ENCODE measurements around the gene RGS9. TPM values are rescaled to one million over a fixed set of nuclear protein-coding genes. Genes with fewer than 3 reads are reported as not detected.

Gene RGS9
- total and polyA plus RNA-seq, 2 experiments from 2014 or later = 3.1 to 3.3 TPM

DNA sequence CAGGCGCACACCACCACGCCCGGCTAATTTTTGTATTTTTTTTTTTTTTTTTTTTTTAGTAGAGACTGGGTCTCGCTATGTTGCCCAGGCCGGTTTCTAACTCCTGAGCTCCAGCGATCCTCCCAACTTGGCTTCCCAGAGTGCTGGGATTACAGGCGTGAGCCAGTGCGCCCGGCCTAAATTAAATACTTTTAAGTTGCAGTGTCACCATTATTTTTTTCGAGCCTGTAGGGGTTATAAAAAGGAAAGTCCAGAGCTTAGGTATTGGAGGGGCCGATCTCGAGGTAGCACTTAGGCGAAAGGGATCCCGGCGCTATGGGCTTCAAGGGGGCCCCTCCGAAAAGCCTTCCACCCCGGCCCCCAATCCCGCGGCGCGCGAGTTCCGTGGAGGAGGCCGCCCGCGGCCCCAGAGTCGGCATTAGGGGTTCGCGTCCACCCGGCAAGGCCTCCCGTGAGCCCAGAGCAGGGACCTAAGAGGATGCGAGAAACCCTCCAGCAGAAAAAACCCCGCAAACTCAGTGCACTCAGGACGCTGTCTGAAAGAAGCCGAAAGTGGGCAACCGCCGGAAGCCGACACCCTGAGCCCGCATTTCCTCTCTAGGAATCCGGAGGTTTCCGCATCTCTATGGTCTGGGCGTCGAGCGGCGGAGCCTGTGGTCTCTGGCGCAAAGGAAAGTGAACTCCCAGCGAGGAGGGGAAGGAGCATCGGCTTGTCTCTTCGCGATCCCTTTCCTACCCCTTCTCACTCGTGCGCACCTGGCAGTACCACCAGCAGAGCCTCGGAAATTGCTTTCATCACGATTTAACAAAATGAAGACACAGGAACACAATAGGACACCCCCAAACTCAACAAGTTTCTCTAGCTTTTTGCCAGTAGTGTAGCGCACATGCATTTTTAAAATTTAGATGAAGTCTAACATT, 14.1 kb upstream of the RGS9 start:
- Histone ChIP-seq H3K4me3 (peak overlapping the region; percentile 71), H3K4me1 (ENCODE audit: insufficient read depth) (peaks cover 9% of the 10 kb centered on the region), H3K27ac (peak overlapping the region; percentile 93), H4K20me1 (ENCODE audit: insufficient read depth, poor library complexity, severe bottlenecking) (no peaks in the 10 kb centered on the region), H3K4me2 (peak overlapping the region; percentile 77), H3K79me2 (no peaks in the 10 kb centered on the region), H3K9me3 (ENCODE audit: low read depth) (no peaks in the 10 kb centered on the region), H3K9me2 (replicated peaks; ENCODE audit: insufficient read depth) (no peaks in the 10 kb centered on the region), H3K27me3 (no peaks in the 10 kb centered on the region), H2AFZ (peak overlapping the region; percentile 97), H3K36me3 (replicated peaks; ENCODE audit: insufficient read depth, low read depth) (no peaks in the 10 kb centered on the region)
- peak; percentile 91 for DNase-seq (ENCODE audit: low spot score)
- 12% methylated on average over 55 of the region's 55 CpGs for WGBS (ENCODE audit: low lambda C conversion rate, missing lambda C conversion rate)
- TF ChIP-seq EZH2 (IDR thresholded peaks at IDR 0.05; ENCODE audit: borderline replicate concordance) (no peak), EZH2phosphoT487 (IDR thresholded peaks at IDR 0.05; ENCODE audit: low read depth, severe bottlenecking, unreplicated experiment) (no peak)
- TF ChIP-seq, protein P1, sequence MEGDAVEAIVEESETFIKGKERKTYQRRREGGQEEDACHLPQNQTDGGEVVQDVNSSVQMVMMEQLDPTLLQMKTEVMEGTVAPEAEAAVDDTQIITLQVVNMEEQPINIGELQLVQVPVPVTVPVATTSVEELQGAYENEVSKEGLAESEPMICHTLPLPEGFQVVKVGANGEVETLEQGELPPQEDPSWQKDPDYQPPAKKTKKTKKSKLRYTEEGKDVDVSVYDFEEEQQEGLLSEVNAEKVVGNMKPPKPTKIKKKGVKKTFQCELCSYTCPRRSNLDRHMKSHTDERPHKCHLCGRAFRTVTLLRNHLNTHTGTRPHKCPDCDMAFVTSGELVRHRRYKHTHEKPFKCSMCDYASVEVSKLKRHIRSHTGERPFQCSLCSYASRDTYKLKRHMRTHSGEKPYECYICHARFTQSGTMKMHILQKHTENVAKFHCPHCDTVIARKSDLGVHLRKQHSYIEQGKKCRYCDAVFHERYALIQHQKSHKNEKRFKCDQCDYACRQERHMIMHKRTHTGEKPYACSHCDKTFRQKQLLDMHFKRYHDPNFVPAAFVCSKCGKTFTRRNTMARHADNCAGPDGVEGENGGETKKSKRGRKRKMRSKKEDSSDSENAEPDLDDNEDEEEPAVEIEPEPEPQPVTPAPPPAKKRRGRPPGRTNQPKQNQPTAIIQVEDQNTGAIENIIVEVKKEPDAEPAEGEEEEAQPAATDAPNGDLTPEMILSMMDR (IDR thresholded peaks at IDR 0.05; ENCODE audit: poor library complexity) = no peak

DNA sequence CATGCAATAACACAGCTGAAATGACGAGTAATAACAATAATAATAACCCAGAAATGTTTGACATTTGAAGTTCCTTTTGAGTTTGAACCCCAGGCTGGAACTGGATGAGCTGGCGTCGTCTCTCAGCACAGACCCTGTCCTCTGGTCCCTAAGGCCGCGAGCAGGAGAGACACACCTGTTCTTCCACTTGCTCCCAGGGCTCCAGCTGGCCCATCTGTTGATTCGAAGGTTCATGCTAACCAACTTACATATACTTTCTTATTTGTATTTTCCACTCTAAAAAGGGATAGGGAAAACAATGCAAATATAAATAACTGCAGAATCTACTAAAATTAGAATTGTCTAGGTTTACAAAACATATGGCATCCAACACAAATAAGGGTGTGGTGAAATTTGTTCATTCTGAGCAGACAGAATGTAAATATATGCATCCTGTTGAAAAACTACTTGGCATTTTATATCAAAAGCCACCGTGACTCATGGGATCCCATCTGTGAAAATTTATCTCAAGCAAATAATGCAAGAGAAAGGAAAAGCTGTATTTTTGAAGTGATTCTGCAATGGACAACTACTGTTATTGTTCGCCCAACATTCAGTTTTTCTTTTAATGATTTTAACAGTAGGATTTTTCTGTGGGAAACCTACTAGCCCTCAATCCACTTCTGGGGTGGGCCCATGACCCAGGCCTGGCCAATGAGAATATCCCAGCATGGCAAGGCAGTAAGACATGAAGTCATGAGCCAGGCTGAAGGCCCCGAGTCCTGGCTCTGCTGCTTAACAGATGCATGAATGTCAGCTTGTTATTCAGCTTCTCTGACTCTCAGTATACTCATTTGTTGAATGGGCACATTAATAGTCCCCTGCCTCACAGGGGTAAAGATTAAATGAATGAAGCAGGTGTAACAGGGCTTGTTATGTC, 13.2 kb upstream of the RGS9 start:
- Histone ChIP-seq H3K36me3 (replicated peaks; ENCODE audit: insufficient read depth, low read depth) (no peaks in the 10 kb centered on the region), H3K4me2 (peak overlapping the region; percentile 77), H4K20me1 (ENCODE audit: insufficient read depth, poor library complexity, severe bottlenecking) (no peaks in the 10 kb centered on the region), H3K9me2 (replicated peaks; ENCODE audit: insufficient read depth) (no peaks in the 10 kb centered on the region), H3K27ac (peak overlapping the region; percentile 93), H3K4me3 (no peak overlapping the region), H3K79me2 (no peaks in the 10 kb centered on the region), H3K27me3 (no peaks in the 10 kb centered on the region), H3K4me1 (ENCODE audit: insufficient read depth) (peaks cover 9% of the 10 kb centered on the region), H3K9me3 (ENCODE audit: low read depth) (no peaks in the 10 kb centered on the region), H2AFZ (peak overlapping the region; percentile 97)
- no peak for DNase-seq (ENCODE audit: low spot score)
- no peak for TF ChIP-seq EZH2 (IDR thresholded peaks at IDR 0.05; ENCODE audit: borderline replicate concordance)
- TF ChIP-seq EZH2phosphoT487 (IDR thresholded peaks at IDR 0.05; ENCODE audit: low read depth, severe bottlenecking, unreplicated experiment) = no peak
- TF ChIP-seq, protein P1 (IDR thresholded peaks at IDR 0.05; ENCODE audit: poor library complexity) = no peak
- 83% methylated on average over 9 of the region's 9 CpGs for WGBS (ENCODE audit: low lambda C conversion rate, missing lambda C conversion rate)

DNA sequence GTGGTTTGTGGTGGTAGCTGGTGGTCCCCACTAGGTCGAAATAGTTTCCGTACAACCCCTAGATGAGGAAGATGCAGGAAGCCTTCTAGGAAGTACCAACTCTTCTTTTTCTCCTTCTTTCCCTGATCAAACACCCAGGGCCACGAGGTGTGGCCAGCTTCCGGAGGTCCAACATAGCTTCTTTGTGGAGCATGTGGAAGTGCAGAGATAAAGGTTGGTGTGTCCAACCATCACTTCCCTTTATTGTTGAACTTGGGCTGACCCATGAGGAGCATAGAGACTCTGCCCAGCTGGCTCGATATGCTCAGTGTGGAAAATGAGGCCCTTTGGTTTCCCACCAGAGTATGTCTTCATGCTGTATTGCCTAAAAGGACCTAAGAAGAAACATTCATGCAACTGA, 6.3 kb upstream of the RGS9 start:
- no peak overlapping the region for H2AFZ ChIP-seq
- no peak overlapping the region for H3K4me2 ChIP-seq

More for the DNA sequence above, 6.3 kb upstream of the RGS9 start:
- Histone ChIP-seq H4K20me1 (ENCODE audit: insufficient read depth, poor library complexity, severe bottlenecking) (no peaks in the 10 kb centered on the region), H3K36me3 (replicated peaks; ENCODE audit: insufficient read depth, low read depth) (no peaks in the 10 kb centered on the region), H3K27ac (no peak overlapping the region), H3K9me3 (ENCODE audit: low read depth) (no peaks in the 10 kb centered on the region), H3K4me3 (no peak overlapping the region), H3K27me3 (no peaks in the 10 kb centered on the region), H3K4me1 (ENCODE audit: insufficient read depth) (no peaks in the 10 kb centered on the region), H3K9me2 (replicated peaks; ENCODE audit: insufficient read depth) (no peaks in the 10 kb centered on the region), H3K79me2 (no peaks in the 10 kb centered on the region)
- 84% methylated on average over 5 of the region's 5 CpGs for WGBS (ENCODE audit: low lambda C conversion rate, missing lambda C conversion rate)
- TF ChIP-seq, protein P1 (IDR thresholded peaks at IDR 0.05; ENCODE audit: poor library complexity) = no peak
- TF ChIP-seq EZH2phosphoT487 (IDR thresholded peaks at IDR 0.05; ENCODE audit: low read depth, severe bottlenecking, unreplicated experiment) (no peak), EZH2 (IDR thresholded peaks at IDR 0.05; ENCODE audit: borderline replicate concordance) (no peak)
- DNase-seq (ENCODE audit: low spot score) = no peak
